ENCODE data around the gene TCF7L2. TPM values are rescaled to one million over a fixed set of nuclear protein-coding genes. Genes with fewer than 3 reads are reported as not detected.

TCF7L2 gene
- total RNA-seq, 2 donors from 2014 or later: 26.8 to 29.6 TPM

DNA sequence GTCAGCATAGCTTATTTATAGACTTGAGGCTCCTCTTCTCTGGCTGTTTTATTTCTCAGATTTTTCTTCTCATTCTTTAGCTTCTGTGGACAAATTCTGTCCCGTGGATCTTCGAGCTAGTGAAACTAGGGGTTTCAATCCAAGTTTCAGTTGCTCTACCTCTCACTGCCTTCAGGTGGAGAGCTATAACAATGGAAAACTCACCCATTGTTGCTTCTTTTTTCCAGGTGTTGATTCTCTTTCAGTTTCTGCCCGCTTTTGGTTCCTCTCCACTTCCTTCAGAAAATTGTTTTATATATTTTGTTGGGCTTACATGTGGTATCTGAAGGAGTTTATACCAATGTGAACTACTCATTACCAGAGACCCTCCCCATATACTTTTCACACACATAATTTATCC lies 266.1 kb downstream of the TCF7L2 start:
- intact Hi-C loops (cut with DNase I): no loop called here
- DNase-seq (ENCODE audit: low spot score): no peak

Measured in posterior vena cava (tissue), 2 donors.